ENCODE measurements around the gene WDTC1. TPM values are rescaled to one million over a fixed set of nuclear protein-coding genes. Genes with fewer than 3 reads are reported as not detected.

The WDTC1 gene
- total RNA-seq, 5 donors from 2014 or later (not counting 1 experiment from before 2014, with no cell fraction given), result 39.4 to 55.9 (median 50.7) TPM

GRCh38 chr1:27300341-27301051 is 66.1 kb downstream of the WDTC1 start:
- Histone ChIP-seq H3K9me3 (no peaks in the 10 kb centered on the region), H3K4me1 (ENCODE audit: control insufficient read depth in 1 of 2, extremely low read depth in 1 of 2, insufficient read depth in 2 of 2, low read length in 2 of 2) (peaks cover 0 to 8% of the 10 kb centered on the region in 2 experiments), H3K27me3 (replicated peaks in 1 of 2; ENCODE audit: control insufficient read depth in 2 of 2, extremely low read depth in 1 of 2, insufficient read depth in 2 of 2, low read length in 1 of 2) (no peaks in the 10 kb centered on the region), H3K36me3 (ENCODE audit: control insufficient read depth in 2 of 2, extremely low read depth in 1 of 2, insufficient read depth in 1 of 2, low read length in 1 of 2) (peaks cover 23 to 83% of the 10 kb centered on the region in 2 donors), H3K27ac (ENCODE audit: low read length) (no peak overlapping the region), H3K4me3 (ENCODE audit: control insufficient read depth in 1 of 2, extremely low read depth in 1 of 2, low read length in 1 of 2) (no peak overlapping the region)
- ChIA-PET POLR2A (interaction anchor here in 1 of 2 donors (0.6 kb wide), 1 partner anchor 40 kb away, joined by 3 read pairs; no protein-coding TSS in a partner anchor), CTCF (interaction anchor here (0.6 to 7.8 kb wide), 17 partner anchors 9 to 404 kb away, joined by 3 to 44 read pairs (median 4); partner anchors contain the start of gene SLC9A1 (in 1 of the 2))
- 83% methylated on average over 1 of the region's 5 CpGs for WGBS (ENCODE audit: insufficient coverage)
- peaks cover 0 to 5% (median 2%) of the 10 kb centered on the region in 3 donors for H3K4me1 Mint-ChIP-seq
- DNase-seq, result peak; percentile 46 to 92 (median 70)
- H3K27me3 Mint-ChIP-seq, result no peaks in the 10 kb centered on the region
- peak; percentile 83 to 90 (median 88) for ATAC-seq (replicated peaks in 1 of 4)
- H3K27ac Mint-ChIP-seq, result no peak overlapping the region
- H3K9me3 Mint-ChIP-seq, result no peaks in the 10 kb centered on the region
- peaks cover 41% of the 10 kb centered on the region for H3K36me3 Mint-ChIP-seq
- H3K4me3 Mint-ChIP-seq, result no peak overlapping the region

- H3K4me3 ChIP-seq (ENCODE audit: control insufficient read depth in 1 of 2, extremely low read depth in 1 of 2, low read length in 1 of 2), result no peak overlapping the region
- Mint-ChIP-seq H3K27ac (no peak overlapping the region), H3K4me1 (peaks cover 0 to 5% (median 2%) of the 10 kb centered on the region in 3 donors), H3K36me3 (peaks cover 40% of the 10 kb centered on the region), H3K27me3 (no peaks in the 10 kb centered on the region), H3K9me3 (no peaks in the 10 kb centered on the region), H3K4me3 (no peak overlapping the region)
- no peak overlapping the region for H3K27ac ChIP-seq (ENCODE audit: low read length)
- H3K27me3 ChIP-seq (replicated peaks in 1 of 2; ENCODE audit: control insufficient read depth in 2 of 2, extremely low read depth in 1 of 2, insufficient read depth in 2 of 2, low read length in 1 of 2), result no peaks in the 10 kb centered on the region
- ATAC-seq (replicated peaks in 1 of 4) (no peak), DNase-seq (no peak)
- POLR2A ChIA-PET, result interaction anchor here in 1 of 2 donors (0.6 kb wide), 1 partner anchor 40 kb away, joined by 3 read pairs; no protein-coding TSS in a partner anchor
- WGBS (ENCODE audit: insufficient coverage), result 75% methylated on average over 4 of the region's 8 CpGs
- no peaks in the 10 kb centered on the region for H3K9me3 ChIP-seq
- H3K4me1 ChIP-seq (ENCODE audit: control insufficient read depth in 1 of 2, extremely low read depth in 1 of 2, insufficient read depth in 2 of 2, low read length in 2 of 2), result peaks cover 0 to 8% of the 10 kb centered on the region in 2 experiments
- CTCF ChIA-PET, result interaction anchor here (0.6 to 7.8 kb wide), 19 partner anchors 10 to 404 kb away, joined by 3 to 44 read pairs (median 4); partner anchors contain the start of genes CD164L2 (in 1 of the 2) and SLC9A1 (in 1 of the 2)
- H3K36me3 ChIP-seq (ENCODE audit: control insufficient read depth in 2 of 2, extremely low read depth in 1 of 2, insufficient read depth in 1 of 2, low read length in 1 of 2), result peaks cover 26 to 86% of the 10 kb centered on the region in 2 donors
Observed at GRCh38 chr1:27301052-27301422, 66.6 kb downstream of the WDTC1 start.

GRCh38 chr1:27301582-27302199 is 67.3 kb downstream of the WDTC1 start:
- ChIA-PET CTCF (interaction anchor here (0.5 to 7.8 kb wide), 21 partner anchors 13 to 394 kb away, joined by 3 to 44 read pairs (median 4); partner anchors contain the start of gene CD164L2 (in 1 of the 2)), POLR2A (interaction anchor here in 1 of 2 donors (0.5 to 0.7 kb wide), 2 partner anchors 85 to 211 kb away, joined by 8 read pairs; no protein-coding TSS in a partner anchor)
- DNase-seq (no peak), ATAC-seq (replicated peaks in 1 of 4) (no peak)
- Mint-ChIP-seq H3K9me3 (no peaks in the 10 kb centered on the region), H3K4me3 (no peak overlapping the region), H3K36me3 (peaks cover 36% of the 10 kb centered on the region), H3K27me3 (no peaks in the 10 kb centered on the region), H3K4me1 (peaks cover 0 to 5% (median 2%) of the 10 kb centered on the region in 3 donors), H3K27ac (no peak overlapping the region)
- Histone ChIP-seq H3K4me3 (ENCODE audit: control insufficient read depth in 1 of 2, extremely low read depth in 1 of 2, low read length in 1 of 2) (no peak overlapping the region), H3K4me1 (ENCODE audit: control insufficient read depth in 1 of 2, extremely low read depth in 1 of 2, insufficient read depth in 2 of 2, low read length in 2 of 2) (peaks cover 0 to 8% of the 10 kb centered on the region in 2 experiments), H3K27ac (ENCODE audit: low read length) (no peak overlapping the region), H3K27me3 (replicated peaks in 1 of 2; ENCODE audit: control insufficient read depth in 2 of 2, extremely low read depth in 1 of 2, insufficient read depth in 2 of 2, low read length in 1 of 2) (no peaks in the 10 kb centered on the region), H3K36me3 (ENCODE audit: control insufficient read depth in 2 of 2, extremely low read depth in 1 of 2, insufficient read depth in 1 of 2, low read length in 1 of 2) (peaks cover 27 to 86% of the 10 kb centered on the region in 2 donors), H3K9me3 (no peaks in the 10 kb centered on the region)
- 86% methylated on average over 4 of the region's 10 CpGs for WGBS (ENCODE audit: insufficient coverage)

- Histone ChIP-seq H3K36me3 (ENCODE audit: control insufficient read depth in 2 of 2, extremely low read depth in 1 of 2, insufficient read depth in 1 of 2, low read length in 1 of 2) (peaks cover 34 to 81% of the 10 kb centered on the region in 2 donors), H3K4me1 (ENCODE audit: control insufficient read depth in 1 of 2, extremely low read depth in 1 of 2, insufficient read depth in 2 of 2, low read length in 2 of 2) (peaks cover 0 to 8% of the 10 kb centered on the region in 2 experiments), H3K27ac (ENCODE audit: low read length) (no peak overlapping the region), H3K27me3 (replicated peaks in 1 of 2; ENCODE audit: control insufficient read depth in 2 of 2, extremely low read depth in 1 of 2, insufficient read depth in 2 of 2, low read length in 1 of 2) (no peaks in the 10 kb centered on the region), H3K9me3 (no peaks in the 10 kb centered on the region), H3K4me3 (ENCODE audit: control insufficient read depth in 1 of 2, extremely low read depth in 1 of 2, low read length in 1 of 2) (no peak overlapping the region)
- H3K27me3 Mint-ChIP-seq, result no peaks in the 10 kb centered on the region
- POLR2A ChIA-PET, result no interaction called here
- H3K4me1 Mint-ChIP-seq, result peaks cover 0 to 5% (median 2%) of the 10 kb centered on the region in 3 donors
- ATAC-seq (replicated peaks in 1 of 4), result no peak
- CTCF ChIA-PET, result interaction anchor here (0.5 to 7.8 kb wide), 8 partner anchors 38 to 370 kb away, joined by 3 to 44 read pairs (median 5); no protein-coding TSS in a partner anchor
- H3K4me3 Mint-ChIP-seq, result no peak overlapping the region
- H3K36me3 Mint-ChIP-seq, result peaks cover 36% of the 10 kb centered on the region
- no CpG with 5 or more reads among the region's 2 CpGs for WGBS (ENCODE audit: insufficient coverage)
- no peaks in the 10 kb centered on the region for H3K9me3 Mint-ChIP-seq
- H3K27ac Mint-ChIP-seq, result no peak overlapping the region
- DNase-seq, result no peak
Observed at GRCh38 chr1:27302612-27303011, 68.2 kb downstream of the WDTC1 start.

- CTCF ChIA-PET, result interaction anchor here in 1 of 2 donors (0.6 kb wide), 1 partner anchor 107 kb away, joined by 3 read pairs; no protein-coding TSS in a partner anchor
Observed at GRCh38 chr1:27303509-27303908, 69.1 kb downstream of the WDTC1 start.

DNA sequence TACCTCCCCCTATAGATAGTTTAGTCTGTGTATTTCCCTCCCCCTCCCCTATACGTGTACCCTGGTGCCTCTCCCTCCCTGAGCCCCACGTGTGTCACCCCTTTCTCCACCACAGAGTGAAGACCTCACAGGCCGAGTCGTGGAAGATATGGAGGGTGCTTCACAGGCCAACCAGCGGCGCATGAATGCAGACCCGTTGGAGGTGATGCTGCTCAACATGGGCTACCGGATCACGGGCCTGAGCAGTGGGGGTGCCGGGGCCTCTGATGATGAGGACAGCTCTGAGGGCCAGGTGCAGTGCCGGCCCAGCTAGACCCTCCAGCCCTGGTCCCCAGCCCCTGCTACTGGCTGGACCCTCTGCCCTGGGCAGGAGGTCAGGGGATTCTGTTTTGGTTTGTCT is 71.6 kb downstream of the WDTC1 start:
- no peak overlapping the region for H3K27ac Mint-ChIP-seq

More at GRCh38 chr1:27303509-27303908, 69.1 kb downstream of the WDTC1 start:
- DNase-seq (no peak), ATAC-seq (replicated peaks in 1 of 4) (no peak)
- Histone ChIP-seq H3K36me3 (ENCODE audit: control insufficient read depth in 2 of 2, extremely low read depth in 1 of 2, insufficient read depth in 1 of 2, low read length in 1 of 2) (peaks cover 30 to 72% of the 10 kb centered on the region in 2 donors), H3K27ac (ENCODE audit: low read length) (no peak overlapping the region), H3K4me1 (ENCODE audit: control insufficient read depth in 1 of 2, extremely low read depth in 1 of 2, insufficient read depth in 2 of 2, low read length in 2 of 2) (peaks cover 0 to 8% of the 10 kb centered on the region in 2 experiments), H3K4me3 (ENCODE audit: control insufficient read depth in 1 of 2, extremely low read depth in 1 of 2, low read length in 1 of 2) (no peak overlapping the region), H3K27me3 (replicated peaks in 1 of 2; ENCODE audit: control insufficient read depth in 2 of 2, extremely low read depth in 1 of 2, insufficient read depth in 2 of 2, low read length in 1 of 2) (no peaks in the 10 kb centered on the region), H3K9me3 (no peaks in the 10 kb centered on the region)
- peaks cover 29% of the 10 kb centered on the region for H3K36me3 Mint-ChIP-seq
- POLR2A ChIA-PET, result no interaction called here
- H3K4me1 Mint-ChIP-seq, result peaks cover 0 to 5% (median 2%) of the 10 kb centered on the region in 3 donors
- no peaks in the 10 kb centered on the region for H3K27me3 Mint-ChIP-seq
- H3K4me3 Mint-ChIP-seq, result no peak overlapping the region
- no peaks in the 10 kb centered on the region for H3K9me3 Mint-ChIP-seq
- H3K27ac Mint-ChIP-seq, result no peak overlapping the region
- 96% methylated on average over 12 of the region's 15 CpGs for WGBS (ENCODE audit: insufficient coverage)

More for the DNA sequence above, 71.6 kb downstream of the WDTC1 start:
- CTCF ChIA-PET, result no interaction called here
- POLR2A ChIA-PET, result no interaction called here
- ATAC-seq (replicated peaks in 1 of 4), result no peak
- no peaks in the 10 kb centered on the region for H3K9me3 Mint-ChIP-seq
- peaks cover 0 to 1% (median 0%) of the 10 kb centered on the region in 3 donors for H3K4me1 Mint-ChIP-seq
- Histone ChIP-seq H3K27ac (ENCODE audit: low read length) (no peak overlapping the region), H3K9me3 (no peaks in the 10 kb centered on the region), H3K4me1 (ENCODE audit: control insufficient read depth in 1 of 2, extremely low read depth in 1 of 2, insufficient read depth in 2 of 2, low read length in 2 of 2) (peaks cover 0 to 1% of the 10 kb centered on the region in 2 experiments), H3K4me3 (ENCODE audit: control insufficient read depth in 1 of 2, extremely low read depth in 1 of 2, low read length in 1 of 2) (no peak overlapping the region), H3K36me3 (ENCODE audit: control insufficient read depth in 2 of 2, extremely low read depth in 1 of 2, insufficient read depth in 1 of 2, low read length in 1 of 2) (peaks cover 23 to 54% of the 10 kb centered on the region in 2 donors), H3K27me3 (replicated peaks in 1 of 2; ENCODE audit: control insufficient read depth in 2 of 2, extremely low read depth in 1 of 2, insufficient read depth in 2 of 2, low read length in 1 of 2) (no peaks in the 10 kb centered on the region)
- DNase-seq, result no peak
- no peak overlapping the region for H3K4me3 Mint-ChIP-seq
- H3K27me3 Mint-ChIP-seq, result no peaks in the 10 kb centered on the region
- peaks cover 17% of the 10 kb centered on the region for H3K36me3 Mint-ChIP-seq
- 90% methylated on average over 8 of the region's 11 CpGs for WGBS (ENCODE audit: insufficient coverage)

Measured in T-cell (primary cell).